Kidney (tissue), 14 donors: Measurements from ENCODE around the gene GPR107. TPM values are rescaled to one million over a fixed set of nuclear protein-coding genes. Genes with fewer than 3 reads are reported as not detected.

ENCODE experiments used
- DNase-seq, 5 donors: peaks; one replicate each; pipeline ENCODE4 v3.0.0-alpha.2; 2013 to 2020
- FAIRE-seq: peaks from 2 replicates; lab custom pipeline; 2012; peaks lifted over from hg19 to GRCh38; lab: Jason Lieb, UNC
- H3K27ac ChIP-seq, 2 donors: one replicate each; pipeline ENCODE4 v1.7.0; 2013; ENCODE audit warnings: low read depth in 2 of 2, low read length in 2 of 2, inconsistent platforms in 1 of 2
- H3K27me3 ChIP-seq: one replicate; pipeline ENCODE4 v1.7.1; 2013; ENCODE audit warnings: low read length, inconsistent platforms; ENCODE audit not compliant: control insufficient read depth, insufficient read depth
- H3K36me3 ChIP-seq, 3 donors: one replicate each; pipeline versions ENCODE4 v1.7.0 to v1.7.1; 2013; ENCODE audit warnings: low read length in 3 of 3, control low read depth in 1 of 3, inconsistent platforms in 1 of 3; ENCODE audit not compliant: insufficient read depth in 3 of 3, control insufficient read depth in 2 of 3
- H3K4me1 ChIP-seq, 3 donors: one replicate each; pipeline versions ENCODE4 v1.7.0 to v1.7.1; 2013; ENCODE audit warnings: low read length in 3 of 3, inconsistent platforms in 1 of 3, low read depth in 1 of 3; ENCODE audit not compliant: control insufficient read depth in 2 of 3, insufficient read depth in 2 of 3
- H3K4me3 ChIP-seq, 3 donors: one replicate each; pipeline versions ENCODE4 v1.7.0 to v1.8.1; 2013; ENCODE audit warnings: low read length in 3 of 3, control low read depth in 1 of 3, inconsistent platforms in 1 of 3
- H3K9ac ChIP-seq, 3 donors: one replicate each; pipeline versions ENCODE4 v1.7.0 to v1.7.1; 2013; ENCODE audit warnings: low read length in 3 of 3, control low read depth in 1 of 3, inconsistent platforms in 1 of 3
- H3K9me3 ChIP-seq, 3 donors: one replicate each; pipeline versions ENCODE4 v1.7.0 to v1.7.1; 2013; ENCODE audit warnings: low read length in 3 of 3, control low read depth in 1 of 3, inconsistent platforms in 1 of 3; ENCODE audit not compliant: control insufficient read depth in 2 of 3, insufficient read depth in 1 of 3
- CTCF ChIP-seq: IDR thresholded peaks from 3 replicates; pipeline ENCODE4 v1.5.1; 2012; ENCODE audit warnings: mild to moderate bottlenecking, moderate library complexity, borderline replicate concordance; ENCODE audit not compliant: insufficient read depth; ENCODE audit errors: extremely low read depth
- intact Hi-C: fragments of 100-400 bp; cut with DNase I; formaldehyde crosslinking; loops from one replicate; pipeline ENCODE4 v1.11.1; 2022
- polyA plus RNA-seq: library from polyadenylated mRNA; stranded (reverse); fragments of 350-450 nt; fragmentation: Illumina TruSeq; extraction: RNeasy Lipid Tissue Mini Kit (QIAGEN cat#74804); gene quantifications from one replicate; pipeline ENCODE4 v1.2.3, GENCODE V29; 2014; ENCODE audit warnings: low read depth, low replicate concordance; ENCODE audit not compliant: insufficient read depth
- total RNA-seq: library from RNA; stranded (reverse); fragmentation: NEBNext Ultra II Directional; extraction: Animal tissue kit (Norgen Biotek cat#: 25700); gene quantifications from one replicate; pipeline ENCODE4 v1.2.1, GENCODE V29; 2021
- donor health status: control.
- donor health status: control.
- donor health status: control.
- donor health status: control.
- donor health status: control.
- donor health status: DM: yes; HTN: yes; CAD: no.
- donor health status: Normal renal cell carcinoma (clear cell type).

GPR107 gene
- total and polyA plus RNA-seq, 2 donors from 2014 or later = 18.0 to 45.6 TPM

GRCh38 chr9:130111786-130112537 is 58.3 kb downstream of the GPR107 start:
- H3K36me3 ChIP-seq = peaks cover 0 to 18% (median 15%) of the 10 kb centered on the region in 3 donors
- no peak for FAIRE-seq
- intact Hi-C loops = loop anchor here (10.0 kb wide), 1 partner anchor 123 kb away; no protein-coding TSS in a partner anchor

GRCh38 chr9:130112538-130113151 is 58.9 kb downstream of the GPR107 start:
- no peak for TF ChIP-seq CTCF
- no peak for DNase-seq
- peaks cover 0 to 15% (median 11%) of the 10 kb centered on the region in 3 donors for H3K36me3 ChIP-seq

More at GRCh38 chr9:130111786-130112537, 58.3 kb downstream of the GPR107 start:
- Histone ChIP-seq H3K4me1 (no peaks in the 10 kb centered on the region), H3K4me3 (no peak overlapping the region), H3K9ac (no peak overlapping the region), H3K27ac (no peak overlapping the region), H3K27me3 (no peaks in the 10 kb centered on the region), H3K9me3 (no peaks in the 10 kb centered on the region)
- DNase-seq = peak; percentile 36 to 89 (median 84)
- no peak for TF ChIP-seq CTCF

GRCh38 chr9:130114741-130115140 is 61.0 kb downstream of the GPR107 start:
- Histone ChIP-seq H3K36me3 (peaks cover 0 to 8% (median 5%) of the 10 kb centered on the region in 3 donors), H3K9ac (no peak overlapping the region), H3K4me3 (no peak overlapping the region), H3K9me3 (no peaks in the 10 kb centered on the region), H3K4me1 (peaks cover 0 to 7% (median 0%) of the 10 kb centered on the region in 3 donors), H3K27ac (no peak overlapping the region), H3K27me3 (no peaks in the 10 kb centered on the region)
- FAIRE-seq = no peak
- intact Hi-C loops = loop anchor here (10.0 kb wide), 1 partner anchor 120 kb away; no protein-coding TSS in a partner anchor
- TF ChIP-seq CTCF = no peak
- DNase-seq = no peak

More at GRCh38 chr9:130112538-130113151, 58.9 kb downstream of the GPR107 start:
- FAIRE-seq = no peak
- H3K4me1 ChIP-seq = no peaks in the 10 kb centered on the region
- H3K4me3 ChIP-seq = no peak overlapping the region
- intact Hi-C loops = loop anchor here (10.0 kb wide), 1 partner anchor 122 kb away; no protein-coding TSS in a partner anchor
- H3K27me3 ChIP-seq = no peaks in the 10 kb centered on the region
- H3K9me3 ChIP-seq = no peaks in the 10 kb centered on the region
- no peak overlapping the region for H3K27ac ChIP-seq
- no peak overlapping the region for H3K9ac ChIP-seq
